ENCODE measurements around the gene NRBF2.
"Not testable (repeated sequence)": the region's sequence is repeated elsewhere in the genome, so short reads cannot be mapped to it uniquely, and the experiment has no call there.

Gene NRBF2

DNA sequence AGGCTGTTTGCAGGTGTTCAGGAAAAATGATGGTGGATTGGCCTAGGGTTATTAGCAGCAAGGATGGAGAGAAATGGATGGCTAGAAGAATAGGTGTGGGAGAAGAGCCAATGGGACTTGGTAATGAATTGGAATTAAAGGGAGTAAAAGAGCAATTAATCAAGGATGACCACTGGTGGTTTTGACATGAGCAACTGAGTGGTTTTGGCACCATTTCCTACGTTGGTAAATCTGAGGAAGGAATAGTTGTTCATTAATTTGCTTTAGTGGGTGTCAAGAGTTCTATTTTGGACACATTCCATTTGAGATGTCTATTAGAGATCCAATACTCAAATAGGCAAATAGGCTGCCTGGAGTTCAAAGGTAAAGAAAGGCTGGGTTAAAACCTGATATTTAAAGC is 38.2 kb upstream of the NRBF2 start:
- H3K4me1 ChIP-seq (ENCODE audit: insufficient read depth, low read length), result no peaks in the 10 kb centered on the region
- H3K27me3 ChIP-seq (ENCODE audit: insufficient read depth, low read length, poor library complexity), result peaks cover 3% of the 10 kb centered on the region
- no peaks in the 10 kb centered on the region for H3K79me2 ChIP-seq (ENCODE audit: insufficient read depth, low read length)
- no peaks in the 10 kb centered on the region for H3K9me3 ChIP-seq (ENCODE audit: insufficient read depth, low read length, severe bottlenecking)
- H3K9ac ChIP-seq (ENCODE audit: low read depth, low read length), result no peak overlapping the region
- ATAC-seq (ENCODE audit: insufficient read depth, low read depth), result no peak
- no peaks in the 10 kb centered on the region for H3K36me3 ChIP-seq (ENCODE audit: insufficient read depth, low read length)
- H3K27ac ChIP-seq (ENCODE audit: low read length), result no peak overlapping the region
- TF ChIP-seq EZH2 (IDR thresholded peaks at IDR 0.05; ENCODE audit: borderline replicate concordance, low read depth, low read length, severe bottlenecking), result no peak
- TF ChIP-seq, protein P1, sequence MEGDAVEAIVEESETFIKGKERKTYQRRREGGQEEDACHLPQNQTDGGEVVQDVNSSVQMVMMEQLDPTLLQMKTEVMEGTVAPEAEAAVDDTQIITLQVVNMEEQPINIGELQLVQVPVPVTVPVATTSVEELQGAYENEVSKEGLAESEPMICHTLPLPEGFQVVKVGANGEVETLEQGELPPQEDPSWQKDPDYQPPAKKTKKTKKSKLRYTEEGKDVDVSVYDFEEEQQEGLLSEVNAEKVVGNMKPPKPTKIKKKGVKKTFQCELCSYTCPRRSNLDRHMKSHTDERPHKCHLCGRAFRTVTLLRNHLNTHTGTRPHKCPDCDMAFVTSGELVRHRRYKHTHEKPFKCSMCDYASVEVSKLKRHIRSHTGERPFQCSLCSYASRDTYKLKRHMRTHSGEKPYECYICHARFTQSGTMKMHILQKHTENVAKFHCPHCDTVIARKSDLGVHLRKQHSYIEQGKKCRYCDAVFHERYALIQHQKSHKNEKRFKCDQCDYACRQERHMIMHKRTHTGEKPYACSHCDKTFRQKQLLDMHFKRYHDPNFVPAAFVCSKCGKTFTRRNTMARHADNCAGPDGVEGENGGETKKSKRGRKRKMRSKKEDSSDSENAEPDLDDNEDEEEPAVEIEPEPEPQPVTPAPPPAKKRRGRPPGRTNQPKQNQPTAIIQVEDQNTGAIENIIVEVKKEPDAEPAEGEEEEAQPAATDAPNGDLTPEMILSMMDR (IDR thresholded peaks at IDR 0.05; ENCODE audit: borderline replicate concordance, extremely low read depth, low read length, poor library complexity, severe bottlenecking), result no peak
- H3K4me3 ChIP-seq (ENCODE audit: low read depth in 1 of 2, low read length in 2 of 2), result no peak overlapping the region
- no peak for DNase-seq
- H3K4me2 ChIP-seq (ENCODE audit: insufficient read depth, low read length), result no peak overlapping the region
- H2AFZ ChIP-seq (ENCODE audit: low read depth, low read length), result no peak overlapping the region
- no peaks in the 10 kb centered on the region for H4K20me1 ChIP-seq (ENCODE audit: insufficient read depth, low read length)

DNA sequence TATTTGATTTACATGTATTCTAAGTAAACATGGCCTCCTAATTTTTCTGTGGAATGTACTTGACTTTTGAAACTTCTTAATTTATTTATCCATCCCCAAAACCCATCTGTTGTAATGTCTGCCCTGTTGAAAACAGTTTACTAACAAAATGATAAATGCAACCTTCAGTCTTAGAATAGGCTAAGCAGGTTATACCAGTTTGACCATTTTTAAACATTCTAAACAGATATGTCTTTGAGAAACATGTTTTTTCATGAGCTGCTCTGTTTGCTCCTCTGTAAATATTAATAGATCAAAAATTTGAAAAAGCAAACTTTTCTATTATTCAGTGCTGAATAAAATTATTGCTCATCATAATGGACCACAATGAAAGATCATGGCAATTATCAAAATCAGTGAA is 33.4 kb upstream of the NRBF2 start:
- Histone ChIP-seq H3K4me2 (ENCODE audit: insufficient read depth, low read length) (no peak overlapping the region), H3K27me3 (ENCODE audit: insufficient read depth, low read length, poor library complexity) (peaks cover under 1% of the 10 kb centered on the region), H3K79me2 (ENCODE audit: insufficient read depth, low read length) (no peaks in the 10 kb centered on the region), H3K9me3 (ENCODE audit: insufficient read depth, low read length, severe bottlenecking) (no peaks in the 10 kb centered on the region), H3K4me1 (ENCODE audit: insufficient read depth, low read length) (no peaks in the 10 kb centered on the region), H4K20me1 (ENCODE audit: insufficient read depth, low read length) (no peaks in the 10 kb centered on the region), H3K9ac (ENCODE audit: low read depth, low read length) (no peak overlapping the region), H2AFZ (ENCODE audit: low read depth, low read length) (no peak overlapping the region), H3K27ac (ENCODE audit: low read length) (no peak overlapping the region), H3K4me3 (ENCODE audit: low read depth in 1 of 2, low read length in 2 of 2) (no peak overlapping the region), H3K36me3 (ENCODE audit: insufficient read depth, low read length) (no peaks in the 10 kb centered on the region)
- TF ChIP-seq, protein P1 (IDR thresholded peaks at IDR 0.05; ENCODE audit: borderline replicate concordance, extremely low read depth, low read length, poor library complexity, severe bottlenecking), result no peak
- TF ChIP-seq EZH2 (IDR thresholded peaks at IDR 0.05; ENCODE audit: borderline replicate concordance, low read depth, low read length, severe bottlenecking), result no peak
- ATAC-seq (ENCODE audit: insufficient read depth, low read depth), result no peak
- DNase-seq, result no peak

DNA sequence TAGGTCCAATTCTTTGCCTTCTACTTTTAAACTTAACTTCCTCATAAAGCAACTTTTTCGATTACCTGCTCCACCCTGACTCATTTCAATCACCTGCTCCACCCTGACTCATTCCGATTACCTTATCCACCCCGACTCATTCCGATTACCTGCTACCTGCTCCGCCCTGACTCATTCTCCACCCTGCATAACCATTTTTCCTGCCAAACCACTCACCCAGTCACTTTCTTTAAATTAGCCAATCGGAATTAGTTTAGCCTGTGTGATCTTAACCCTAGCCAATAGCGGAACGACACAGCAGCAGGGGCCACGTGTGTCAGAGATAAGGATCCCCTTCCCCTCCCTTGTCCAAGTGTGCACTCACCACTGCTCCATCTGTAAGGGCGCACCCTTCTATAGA is 32.0 kb upstream of the NRBF2 start:
- H2AFZ ChIP-seq (ENCODE audit: low read depth, low read length); H3K4me3 ChIP-seq (ENCODE audit: low read depth in 1 of 2, low read length in 2 of 2); H3K4me1 ChIP-seq (ENCODE audit: insufficient read depth, low read length); H3K27me3 ChIP-seq (ENCODE audit: insufficient read depth, low read length, poor library complexity); H3K79me2 ChIP-seq (ENCODE audit: insufficient read depth, low read length); H3K4me2 ChIP-seq (ENCODE audit: insufficient read depth, low read length); H3K36me3 ChIP-seq (ENCODE audit: insufficient read depth, low read length); DNase-seq; H3K27ac ChIP-seq (ENCODE audit: low read length); H3K9me3 ChIP-seq (ENCODE audit: insufficient read depth, low read length, severe bottlenecking); H3K9ac ChIP-seq (ENCODE audit: low read depth, low read length); ATAC-seq (ENCODE audit: insufficient read depth, low read depth); H4K20me1 ChIP-seq (ENCODE audit: insufficient read depth, low read length): not testable (repeated sequence)

DNA sequence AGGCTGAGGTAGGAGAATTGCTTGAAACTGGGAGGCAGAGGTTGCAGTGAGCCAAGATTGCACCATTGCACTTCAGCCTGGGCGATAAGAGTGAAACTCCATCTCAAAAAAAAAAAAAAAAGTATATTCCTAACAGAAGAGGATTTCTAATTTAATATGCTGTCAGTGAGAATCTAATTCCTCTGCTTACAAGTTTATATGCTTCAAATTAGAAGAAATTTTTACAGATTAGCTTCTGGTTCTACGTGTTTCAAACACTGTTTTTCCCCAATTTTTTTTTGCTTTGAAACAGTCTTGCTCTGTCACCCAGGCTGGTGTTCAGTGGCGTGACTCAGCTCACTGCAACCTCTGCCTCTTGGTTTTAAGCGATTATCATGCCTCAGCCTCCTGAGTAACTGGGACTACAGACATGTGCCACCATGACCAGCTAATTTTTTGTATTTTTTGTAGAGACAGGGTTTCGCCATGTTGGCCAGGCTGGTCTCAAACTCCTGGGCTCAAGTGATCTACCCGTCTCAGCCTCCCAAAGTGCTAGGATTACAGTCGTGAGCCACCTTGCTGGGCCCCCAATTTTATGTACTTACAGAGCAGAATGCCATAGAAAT is 30.7 kb upstream of the NRBF2 start:
- H2AFZ ChIP-seq (ENCODE audit: low read depth, low read length); H3K4me3 ChIP-seq (ENCODE audit: low read depth in 1 of 2, low read length in 2 of 2); H3K36me3 ChIP-seq (ENCODE audit: insufficient read depth, low read length); H3K27me3 ChIP-seq (ENCODE audit: insufficient read depth, low read length, poor library complexity); H3K4me2 ChIP-seq (ENCODE audit: insufficient read depth, low read length); H3K27ac ChIP-seq (ENCODE audit: low read length); H3K9ac ChIP-seq (ENCODE audit: low read depth, low read length); H3K4me1 ChIP-seq (ENCODE audit: insufficient read depth, low read length); DNase-seq; H4K20me1 ChIP-seq (ENCODE audit: insufficient read depth, low read length); H3K79me2 ChIP-seq (ENCODE audit: insufficient read depth, low read length); ATAC-seq (ENCODE audit: insufficient read depth, low read depth); H3K9me3 ChIP-seq (ENCODE audit: insufficient read depth, low read length, severe bottlenecking): not testable (repeated sequence)

DNA sequence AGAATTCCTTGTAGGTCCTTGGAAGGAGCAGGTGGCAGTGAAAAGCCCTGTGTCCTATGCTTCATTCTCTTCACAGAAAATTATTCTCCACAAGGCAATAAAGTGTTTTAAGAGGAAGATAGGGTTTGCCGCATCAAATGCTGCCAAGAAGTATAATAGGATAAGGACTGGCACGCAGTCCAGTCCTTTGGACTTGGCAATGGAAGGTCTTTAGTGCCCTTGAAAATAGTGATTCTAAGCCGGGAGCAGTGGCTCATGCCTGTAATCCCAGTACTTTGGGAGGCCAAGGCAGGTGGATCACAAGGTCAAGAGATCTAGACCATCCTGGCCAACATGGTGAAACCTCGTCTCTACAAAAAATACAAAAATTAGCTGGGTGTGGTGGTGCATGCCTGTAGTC is 29.9 kb upstream of the NRBF2 start:
- not testable (repeated sequence) for H3K27me3 ChIP-seq (ENCODE audit: insufficient read depth, low read length, poor library complexity); H3K27ac ChIP-seq (ENCODE audit: low read length); H3K79me2 ChIP-seq (ENCODE audit: insufficient read depth, low read length); H3K4me3 ChIP-seq (ENCODE audit: low read depth in 1 of 2, low read length in 2 of 2); H2AFZ ChIP-seq (ENCODE audit: low read depth, low read length); H3K9ac ChIP-seq (ENCODE audit: low read depth, low read length); H3K9me3 ChIP-seq (ENCODE audit: insufficient read depth, low read length, severe bottlenecking); H4K20me1 ChIP-seq (ENCODE audit: insufficient read depth, low read length); H3K36me3 ChIP-seq (ENCODE audit: insufficient read depth, low read length); DNase-seq; ATAC-seq (ENCODE audit: insufficient read depth, low read depth); H3K4me2 ChIP-seq (ENCODE audit: insufficient read depth, low read length); H3K4me1 ChIP-seq (ENCODE audit: insufficient read depth, low read length)
